ENCODE measurements around the gene TMEM266.

- no peak for TF ChIP-seq POLR2A (IDR thresholded peaks at IDR 0.05; ENCODE audit: extremely low read depth, insufficient read length)
- TF ChIP-seq, protein P1, sequence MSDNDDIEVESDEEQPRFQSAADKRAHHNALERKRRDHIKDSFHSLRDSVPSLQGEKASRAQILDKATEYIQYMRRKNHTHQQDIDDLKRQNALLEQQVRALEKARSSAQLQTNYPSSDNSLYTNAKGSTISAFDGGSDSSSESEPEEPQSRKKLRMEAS (IDR thresholded peaks at IDR 0.05; ENCODE audit: low read depth, low read length), result no peak
These were observed 194.1 kb downstream of the TMEM266 start for GRCh38 chr15:76253691-76254473.
